KOPT-K1 (cell line): ENCODE measurements around the gene IGF2.

Experiments
- H3K27ac ChIP-seq: fragments of 200-600 bp; sonication (generic); 2 replicates; pipeline ENCODE4 v1.5.1; 2016; ENCODE audit warnings: antibody characterized with exemption, mild to moderate bottlenecking, low read depth, low read length; ENCODE audit not compliant: poor library complexity, severe bottlenecking
- H3K36me3 ChIP-seq: fragments of 200-600 bp; sonication (generic); 2 replicates; pipeline ENCODE4 v1.5.1; 2017; ENCODE audit warnings: antibody characterized with exemption, mild to moderate bottlenecking, low read length, moderate library complexity; ENCODE audit not compliant: insufficient read depth
- H3K9me3 ChIP-seq: fragments of 200-600 bp; sonication (generic); 2 replicates; pipeline ENCODE4 v1.5.1; 2017; ENCODE audit warnings: antibody characterized with exemption, low read length, mild to moderate bottlenecking; ENCODE audit not compliant: insufficient read depth, poor library complexity, severe bottlenecking

IGF2 gene

DNA sequence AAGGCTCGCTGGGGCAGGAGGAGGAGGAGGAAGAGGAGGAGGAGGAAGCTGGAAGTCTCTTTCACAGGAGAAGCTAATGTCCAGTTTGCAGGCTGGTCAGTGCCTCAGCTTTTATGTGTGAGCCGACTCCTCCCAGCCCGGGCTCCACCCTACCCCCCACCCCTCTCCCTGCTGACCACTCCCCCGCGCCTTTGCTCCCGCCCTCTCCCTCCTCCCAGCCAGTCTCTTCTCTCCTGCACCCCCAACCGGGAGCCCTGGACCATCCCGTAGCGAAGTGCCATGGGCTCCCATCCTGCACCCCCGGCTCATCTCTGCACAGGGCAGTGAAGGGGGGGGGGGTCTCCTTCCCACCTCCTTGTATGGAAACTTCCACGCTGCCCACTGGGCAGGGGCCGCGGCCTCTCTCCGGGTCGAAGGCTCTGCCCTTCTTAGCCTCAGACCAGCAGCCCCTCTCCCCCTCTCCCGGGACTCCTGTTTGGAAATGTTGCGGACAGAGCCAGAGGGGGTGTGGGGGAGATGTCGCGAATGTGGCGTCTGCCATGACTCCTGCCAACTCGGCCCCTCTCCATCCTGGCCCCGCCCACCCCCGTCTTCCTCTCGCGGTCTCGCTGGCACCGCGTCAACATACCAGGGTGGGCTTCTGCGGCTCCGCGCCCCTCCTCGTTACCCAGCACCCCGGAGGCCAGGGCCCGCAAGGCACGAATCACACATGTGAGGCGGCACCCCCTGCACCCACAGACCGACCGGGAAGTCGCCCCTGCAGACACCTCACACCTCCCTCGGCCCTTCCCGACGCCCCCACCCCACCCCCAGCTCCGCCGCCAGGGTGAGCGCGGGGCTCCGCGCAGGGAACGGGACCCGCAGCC is 1.8 kb downstream of the IGF2 start:
- no peaks in the 10 kb centered on the region for H3K9me3 ChIP-seq
- H3K36me3 ChIP-seq: no peaks in the 10 kb centered on the region
- H3K27ac ChIP-seq: no peak overlapping the region

DNA sequence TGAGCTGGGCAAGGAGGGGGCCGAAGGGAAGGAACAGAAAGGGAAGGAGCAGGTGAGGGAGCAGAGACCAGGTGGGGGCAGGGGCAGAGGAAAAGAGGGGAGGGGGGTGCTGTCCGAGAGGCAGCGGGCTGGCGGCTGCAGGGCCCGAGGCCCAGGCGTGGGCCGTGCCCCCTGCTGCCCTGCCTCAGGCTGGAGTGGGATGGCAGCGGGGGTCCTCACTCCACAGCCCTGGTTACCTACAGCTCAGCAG is 2.3 kb downstream of the IGF2 start:
- H3K9me3 ChIP-seq: no peaks in the 10 kb centered on the region
- H3K27ac ChIP-seq: no peak overlapping the region
- no peaks in the 10 kb centered on the region for H3K36me3 ChIP-seq

DNA sequence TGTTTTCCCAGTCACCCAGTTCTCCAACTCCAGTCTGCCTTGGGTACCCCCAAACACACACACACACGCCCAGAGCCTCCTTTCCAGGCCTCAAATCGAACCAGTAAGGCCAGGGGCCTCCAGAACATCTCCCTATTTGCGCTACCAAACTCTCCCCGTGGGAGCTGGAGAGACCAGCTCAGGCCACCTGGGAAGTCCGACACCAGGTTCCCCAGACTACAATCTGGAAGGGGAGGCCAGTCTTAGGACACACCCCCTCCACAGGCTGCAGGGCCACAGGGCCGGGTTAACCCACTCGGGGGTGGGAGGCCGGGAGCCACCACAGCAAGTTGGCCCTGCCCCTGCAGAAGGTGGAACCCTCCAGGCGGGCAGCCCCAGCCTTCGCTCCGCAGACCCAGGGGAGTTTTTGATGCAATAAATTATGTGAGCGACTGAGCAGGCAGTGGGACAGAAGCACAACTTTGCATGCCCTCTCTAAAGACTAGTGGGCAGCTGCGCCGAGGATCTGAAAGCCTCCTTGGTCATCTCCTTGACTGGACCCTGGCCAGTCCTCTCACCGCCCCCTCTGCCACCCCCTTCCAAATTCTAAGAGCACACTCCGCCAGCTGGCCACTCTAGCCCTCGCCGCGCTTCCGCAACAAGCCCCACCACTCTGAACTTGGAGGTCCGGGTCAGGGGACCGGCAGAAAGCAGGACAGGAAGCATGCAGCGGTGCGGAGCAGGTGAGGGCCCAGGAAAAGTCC is 2.8 kb downstream of the IGF2 start:
- H3K36me3 ChIP-seq: no peaks in the 10 kb centered on the region
- H3K9me3 ChIP-seq: no peaks in the 10 kb centered on the region
- no peak overlapping the region for H3K27ac ChIP-seq

DNA sequence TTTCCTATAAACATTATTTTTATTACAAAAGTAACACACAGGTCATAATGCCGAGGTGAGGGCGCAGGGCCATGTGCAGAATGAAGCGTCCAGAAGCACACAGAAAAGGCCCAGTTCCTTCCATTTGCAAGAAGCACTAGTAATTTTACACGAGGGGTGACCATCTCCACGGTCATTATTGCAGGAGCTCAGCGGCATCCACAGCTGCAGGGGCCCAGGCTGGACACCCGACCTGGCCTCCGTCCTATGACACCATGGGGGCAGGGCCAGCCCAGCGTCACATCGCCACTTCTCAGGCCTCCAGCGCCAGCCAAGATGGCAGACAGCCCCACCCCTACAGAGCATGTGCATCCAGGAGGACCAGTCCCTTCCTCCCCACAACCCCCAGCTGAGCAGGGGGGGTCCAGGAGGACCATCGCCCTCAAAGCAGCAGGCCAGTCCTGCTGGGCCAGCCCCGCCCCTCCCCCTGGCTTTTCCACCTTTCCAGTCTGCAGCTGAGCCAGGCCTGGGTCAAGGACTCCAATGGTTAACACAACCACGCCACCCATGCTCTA is 3.5 kb downstream of the IGF2 start:
- H3K36me3 ChIP-seq: no peaks in the 10 kb centered on the region
- H3K27ac ChIP-seq: no peak overlapping the region
- H3K9me3 ChIP-seq: no peaks in the 10 kb centered on the region

GRCh38 chr11:2135018-2135569 is 4.1 kb downstream of the IGF2 start:
- H3K36me3 ChIP-seq: no peaks in the 10 kb centered on the region

DNA sequence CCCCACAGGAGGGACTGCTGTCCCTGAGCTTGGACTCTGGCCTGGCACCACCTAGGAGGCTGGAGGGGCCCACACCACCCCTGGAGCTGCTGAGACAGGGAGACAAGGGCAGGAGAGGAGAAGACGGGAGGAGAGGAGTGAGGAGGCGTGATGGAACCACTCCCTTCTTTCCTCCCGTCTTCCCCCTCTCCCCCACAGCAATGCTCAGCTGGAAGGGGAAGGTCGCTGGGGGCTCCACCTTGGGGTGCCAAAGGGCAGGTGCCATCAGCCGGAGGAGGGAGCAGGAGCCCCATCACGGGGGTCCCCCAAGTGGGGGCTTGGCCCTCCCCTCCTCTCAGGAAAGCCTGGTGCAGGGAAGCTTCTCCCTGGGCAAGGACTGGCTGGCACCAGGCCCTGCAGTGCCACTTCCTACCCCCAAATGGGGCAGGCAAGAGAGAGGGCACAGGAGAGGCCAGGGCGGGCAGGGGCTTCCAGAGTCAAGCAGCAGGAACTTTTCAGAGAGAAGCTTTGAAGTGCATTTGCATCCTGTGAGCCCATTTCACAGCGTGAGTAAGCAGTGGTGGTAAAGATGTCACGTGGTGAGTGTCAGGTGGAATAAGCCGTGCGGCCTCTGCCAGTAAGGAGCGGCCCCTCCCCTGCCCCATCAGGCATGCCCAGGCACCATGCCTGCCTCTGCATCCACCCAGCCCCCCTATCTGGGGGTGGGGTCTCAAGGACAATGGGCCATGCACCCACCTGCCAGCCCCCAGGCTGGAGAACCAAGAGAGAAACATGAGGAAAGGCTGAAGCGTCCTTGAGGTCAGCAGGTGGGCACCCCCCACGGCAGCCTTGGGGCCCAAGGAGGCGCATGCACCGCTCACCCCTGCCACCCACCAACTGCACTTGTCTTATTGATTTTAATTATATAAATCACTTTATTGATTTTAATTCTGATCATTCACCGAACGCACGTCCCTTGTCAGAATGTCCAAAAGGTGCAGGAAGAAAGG is 4.9 kb downstream of the IGF2 start:
- Histone ChIP-seq H3K27ac (no peak overlapping the region), H3K36me3 (no peaks in the 10 kb centered on the region), H3K9me3 (no peaks in the 10 kb centered on the region)

More at GRCh38 chr11:2135018-2135569, 4.1 kb downstream of the IGF2 start:
- no peaks in the 10 kb centered on the region for H3K9me3 ChIP-seq
- no peak overlapping the region for H3K27ac ChIP-seq

DNA sequence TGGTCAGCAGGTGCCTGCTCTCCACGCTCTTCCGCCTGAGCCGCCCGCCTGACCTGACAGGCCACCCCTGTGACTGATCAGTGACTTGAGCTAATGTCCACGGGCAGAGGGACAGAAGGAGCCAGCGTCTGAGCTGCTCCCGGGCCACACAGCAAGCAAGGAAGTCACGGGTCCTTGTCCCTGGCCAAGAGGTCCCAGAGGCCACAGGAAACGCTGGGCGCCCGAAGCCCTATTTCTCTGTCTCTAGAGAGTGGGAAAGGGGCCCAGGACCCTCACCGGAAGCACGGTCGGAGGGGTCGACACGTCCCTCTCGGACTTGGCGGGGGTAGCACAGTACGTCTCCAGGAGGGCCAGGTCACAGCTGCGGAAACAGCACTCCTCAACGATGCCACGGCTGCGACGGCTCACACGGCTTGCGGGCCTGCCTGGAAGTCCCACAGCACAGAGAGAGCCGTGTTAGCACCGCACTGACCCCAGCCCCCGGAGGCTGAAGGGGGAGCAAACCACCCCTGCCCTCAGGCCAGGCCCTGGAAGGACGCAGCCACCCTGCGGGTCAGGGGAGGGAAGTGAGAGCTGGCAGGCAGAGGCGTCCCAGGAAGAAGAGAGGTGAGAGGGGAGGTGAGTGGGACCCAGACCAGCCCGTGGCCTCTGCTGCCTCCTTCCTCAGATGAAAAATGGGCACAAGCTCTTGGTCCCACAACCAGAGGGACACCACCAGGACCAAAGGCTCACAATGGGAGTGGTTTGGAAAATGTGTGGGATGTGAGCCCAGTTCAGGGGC is 5.8 kb downstream of the IGF2 start:
- no peaks in the 10 kb centered on the region for H3K36me3 ChIP-seq
- H3K9me3 ChIP-seq: no peaks in the 10 kb centered on the region
- H3K27ac ChIP-seq: no peak overlapping the region

- Histone ChIP-seq H3K27ac (no peak overlapping the region), H3K9me3 (no peaks in the 10 kb centered on the region), H3K36me3 (no peaks in the 10 kb centered on the region)
These were observed 6.3 kb downstream of the IGF2 start for GRCh38 chr11:2132874-2133240.

- Histone ChIP-seq H3K9me3 (no peaks in the 10 kb centered on the region), H3K36me3 (no peaks in the 10 kb centered on the region), H3K27ac (no peak overlapping the region)
These were observed 6.9 kb downstream of the IGF2 start for GRCh38 chr11:2132246-2132645.

DNA sequence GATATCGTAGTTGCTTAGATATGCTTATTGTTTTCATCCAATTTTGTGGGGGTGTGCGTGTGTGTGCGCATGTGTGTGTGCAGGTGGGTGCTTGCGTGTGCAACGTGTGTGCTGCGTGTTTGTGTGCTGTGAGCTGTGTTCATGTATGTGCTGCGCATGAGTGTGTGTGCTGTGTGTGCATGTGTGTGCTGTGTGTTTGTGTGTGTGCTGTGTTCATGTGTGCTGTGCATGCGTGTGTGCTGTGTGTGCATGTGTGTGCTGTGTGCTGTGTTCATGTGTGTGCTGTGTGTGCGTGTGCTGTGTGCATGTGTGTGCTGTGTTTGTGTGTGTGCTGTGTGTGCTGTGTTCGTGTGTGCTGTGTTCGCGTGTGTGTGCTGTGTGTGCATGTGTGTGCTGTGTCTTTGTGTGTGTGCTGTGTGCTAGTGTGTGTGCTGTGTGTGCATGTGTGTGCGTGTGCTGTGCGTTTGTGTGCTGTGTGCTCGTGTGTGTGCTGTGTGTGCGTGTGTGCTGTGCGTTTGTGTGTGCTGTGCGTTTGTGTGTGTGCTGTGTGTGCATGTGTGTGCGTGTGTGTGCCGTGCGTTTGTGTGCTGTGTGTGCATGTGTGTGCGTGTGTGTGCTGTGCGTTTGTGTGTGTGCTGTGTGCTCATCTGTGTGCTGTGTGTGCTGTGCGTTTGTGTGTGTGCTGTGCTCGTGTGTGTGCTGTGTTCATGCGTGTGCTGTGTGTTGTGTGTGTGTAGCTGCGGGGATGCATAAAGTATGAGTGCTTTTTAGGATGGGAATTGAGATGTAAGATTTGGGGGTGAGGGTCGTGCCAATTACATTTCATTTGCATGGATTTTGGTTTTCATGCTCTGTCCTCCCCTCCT is 7.6 kb downstream of the IGF2 start:
- H3K27ac ChIP-seq: no peak overlapping the region
- H3K36me3 ChIP-seq: no peaks in the 10 kb centered on the region

DNA sequence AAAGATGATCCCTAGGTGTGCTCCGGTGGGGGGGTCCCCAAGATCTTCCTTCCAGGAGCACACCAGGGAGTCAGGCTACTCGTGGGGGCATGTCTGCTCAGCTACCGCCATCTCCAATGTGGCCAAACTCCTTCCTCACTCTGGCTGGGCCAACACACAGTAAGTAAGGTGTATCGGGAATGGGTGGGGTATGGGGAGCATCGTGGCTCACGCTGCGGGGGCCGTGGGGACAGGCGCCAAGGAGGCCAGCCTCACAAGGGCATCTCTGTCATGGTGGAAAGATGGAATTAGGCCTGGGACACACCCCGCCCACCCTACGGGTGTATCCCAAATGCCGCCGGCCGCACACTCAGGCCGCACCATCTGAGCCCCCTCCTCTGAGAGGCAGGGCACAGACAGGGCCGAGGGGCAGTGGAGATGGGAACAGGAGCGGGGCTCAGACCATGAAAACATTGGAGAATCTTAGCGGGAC is 8.3 kb downstream of the IGF2 start:
- Histone ChIP-seq H3K36me3 (no peaks in the 10 kb centered on the region), H3K27ac (no peak overlapping the region), H3K9me3 (no peaks in the 10 kb centered on the region)

More for the DNA sequence above, 7.6 kb downstream of the IGF2 start:
- no peaks in the 10 kb centered on the region for H3K9me3 ChIP-seq

GRCh38 chr11:2129699-2130366 is 9.4 kb downstream of the IGF2 start:
- Histone ChIP-seq H3K36me3 (no peaks in the 10 kb centered on the region), H3K27ac (no peak overlapping the region), H3K9me3 (no peaks in the 10 kb centered on the region)

DNA sequence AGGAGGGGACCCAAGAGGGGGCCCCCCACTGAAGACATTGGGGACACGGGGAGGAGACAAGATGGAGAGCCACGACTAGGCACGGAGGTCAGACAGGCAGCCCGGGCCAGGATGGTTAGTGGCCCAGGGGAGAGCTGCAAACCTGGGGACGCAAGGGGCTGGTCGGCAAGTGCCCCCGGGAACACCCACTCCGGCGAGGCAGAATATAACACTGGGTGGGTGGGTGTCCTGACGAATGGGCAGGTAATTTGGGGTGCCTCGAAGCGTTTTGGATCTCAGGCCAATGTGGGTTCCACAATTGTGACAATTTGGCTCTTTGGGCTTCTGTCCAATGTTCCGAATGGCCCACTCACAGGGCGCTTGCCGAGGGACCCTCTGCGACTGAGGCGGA is 9.9 kb downstream of the IGF2 start:
- Histone ChIP-seq H3K27ac (no peak overlapping the region), H3K36me3 (no peaks in the 10 kb centered on the region), H3K9me3 (no peaks in the 10 kb centered on the region)
